IPS-18a (cell line): ENCODE measurements around the gene RETREG1.

ENCODE experiments used
- H3K27ac ChIP-seq: one replicate; pipeline ENCODE4 v1.5.1; 2013; ENCODE audit warnings: low read length
- H3K27me3 ChIP-seq: one replicate; pipeline ENCODE4 v1.6.1; 2013; ENCODE audit warnings: mild to moderate bottlenecking, low read length; ENCODE audit not compliant: control insufficient read depth, insufficient read depth
- H3K36me3 ChIP-seq: one replicate; pipeline ENCODE4 v1.6.1; 2013; ENCODE audit warnings: low read depth, low read length; ENCODE audit not compliant: control insufficient read depth
- H3K4me1 ChIP-seq: one replicate; pipeline ENCODE4 v1.6.1; 2013; ENCODE audit warnings: low read depth, low read length; ENCODE audit not compliant: control insufficient read depth
- H3K4me3 ChIP-seq: one replicate; pipeline ENCODE4 v1.5.1; 2013; ENCODE audit warnings: low read length
- H3K9ac ChIP-seq: one replicate; pipeline ENCODE4 v1.6.1; 2013; ENCODE audit warnings: mild to moderate bottlenecking, low read length, moderate library complexity
- H3K9me3 ChIP-seq: one replicate; pipeline ENCODE4 v1.6.1; 2013; ENCODE audit warnings: low read depth, low read length; ENCODE audit not compliant: control insufficient read depth

RETREG1 gene

DNA sequence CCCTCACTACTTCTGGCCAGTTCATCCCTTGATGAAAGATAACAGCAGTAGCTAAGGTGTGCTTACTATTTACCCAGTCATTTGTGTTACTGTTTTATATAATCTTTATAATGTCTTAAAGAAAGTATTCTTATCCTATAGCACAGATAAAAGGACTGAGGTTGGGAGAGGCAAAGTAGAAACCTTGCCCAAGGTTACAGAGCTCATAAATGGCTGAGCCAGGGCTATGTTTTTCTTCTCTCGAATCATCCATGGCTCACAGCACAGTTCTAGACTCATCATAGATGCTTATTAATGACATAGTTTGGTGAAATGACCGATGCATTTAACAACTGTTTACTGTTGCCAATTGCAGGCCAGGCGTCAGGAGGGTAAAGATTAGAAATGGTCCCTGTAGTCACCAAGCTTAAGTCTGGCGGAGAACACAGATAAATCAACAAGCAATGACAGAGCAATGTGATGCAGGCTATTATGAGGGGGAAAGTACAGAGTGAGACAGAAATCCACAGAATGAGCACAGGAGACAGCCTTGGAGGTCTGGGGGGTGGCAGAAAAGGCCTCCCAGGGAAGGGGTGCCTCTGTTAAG, 85.6 kb downstream of the RETREG1 start:
- Histone ChIP-seq H3K9ac (no peak overlapping the region), H3K36me3 (no peaks in the 10 kb centered on the region), H3K27ac (no peak overlapping the region), H3K4me1 (no peaks in the 10 kb centered on the region), H3K9me3 (no peaks in the 10 kb centered on the region), H3K27me3 (no peaks in the 10 kb centered on the region), H3K4me3 (no peak overlapping the region)

GRCh38 chr5:16529306-16529705, 87.5 kb downstream of the RETREG1 start:
- H3K27me3 ChIP-seq: no peaks in the 10 kb centered on the region
- H3K9me3 ChIP-seq: no peaks in the 10 kb centered on the region
- no peaks in the 10 kb centered on the region for H3K4me1 ChIP-seq
- no peak overlapping the region for H3K4me3 ChIP-seq
- no peaks in the 10 kb centered on the region for H3K36me3 ChIP-seq
- H3K27ac ChIP-seq: no peak overlapping the region
- no peak overlapping the region for H3K9ac ChIP-seq

- H3K36me3 ChIP-seq: no peaks in the 10 kb centered on the region
- H3K9ac ChIP-seq: no peak overlapping the region
- no peaks in the 10 kb centered on the region for H3K9me3 ChIP-seq
- no peak overlapping the region for H3K27ac ChIP-seq
- H3K4me3 ChIP-seq: no peak overlapping the region
- H3K27me3 ChIP-seq: no peaks in the 10 kb centered on the region
- H3K4me1 ChIP-seq: no peaks in the 10 kb centered on the region
Observed at GRCh38 chr5:16528382-16529110, 88.3 kb downstream of the RETREG1 start.

- H3K9me3 ChIP-seq: no peaks in the 10 kb centered on the region
Observed at GRCh38 chr5:16525651-16526050, 91.1 kb downstream of the RETREG1 start.

DNA sequence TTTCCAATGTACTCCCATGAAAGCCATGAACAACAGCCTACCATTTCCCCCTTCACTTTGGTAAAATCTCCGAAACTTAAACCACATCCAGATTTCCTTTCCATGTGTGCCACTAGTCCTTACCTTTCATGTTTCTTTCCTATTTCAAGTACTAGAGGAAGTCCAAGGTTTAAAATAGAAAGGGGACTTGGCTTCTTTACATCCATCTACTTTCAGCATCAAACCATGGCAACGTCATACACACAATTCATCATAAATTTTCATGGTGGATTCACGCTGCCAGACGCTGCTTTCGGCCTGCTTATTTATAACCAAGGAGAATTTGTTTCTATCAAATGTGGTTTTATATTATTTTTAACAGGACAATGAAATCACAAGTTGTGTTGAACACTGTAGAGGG, 92.5 kb downstream of the RETREG1 start:
- Histone ChIP-seq H3K4me1 (no peaks in the 10 kb centered on the region), H3K9ac (no peak overlapping the region), H3K27ac (no peak overlapping the region), H3K4me3 (no peak overlapping the region), H3K27me3 (no peaks in the 10 kb centered on the region), H3K36me3 (no peaks in the 10 kb centered on the region), H3K9me3 (no peaks in the 10 kb centered on the region)

More at GRCh38 chr5:16525651-16526050, 91.1 kb downstream of the RETREG1 start:
- no peaks in the 10 kb centered on the region for H3K36me3 ChIP-seq
- no peak overlapping the region for H3K27ac ChIP-seq
- H3K4me3 ChIP-seq: no peak overlapping the region
- H3K4me1 ChIP-seq: no peaks in the 10 kb centered on the region
- H3K9ac ChIP-seq: no peak overlapping the region
- no peaks in the 10 kb centered on the region for H3K27me3 ChIP-seq

DNA sequence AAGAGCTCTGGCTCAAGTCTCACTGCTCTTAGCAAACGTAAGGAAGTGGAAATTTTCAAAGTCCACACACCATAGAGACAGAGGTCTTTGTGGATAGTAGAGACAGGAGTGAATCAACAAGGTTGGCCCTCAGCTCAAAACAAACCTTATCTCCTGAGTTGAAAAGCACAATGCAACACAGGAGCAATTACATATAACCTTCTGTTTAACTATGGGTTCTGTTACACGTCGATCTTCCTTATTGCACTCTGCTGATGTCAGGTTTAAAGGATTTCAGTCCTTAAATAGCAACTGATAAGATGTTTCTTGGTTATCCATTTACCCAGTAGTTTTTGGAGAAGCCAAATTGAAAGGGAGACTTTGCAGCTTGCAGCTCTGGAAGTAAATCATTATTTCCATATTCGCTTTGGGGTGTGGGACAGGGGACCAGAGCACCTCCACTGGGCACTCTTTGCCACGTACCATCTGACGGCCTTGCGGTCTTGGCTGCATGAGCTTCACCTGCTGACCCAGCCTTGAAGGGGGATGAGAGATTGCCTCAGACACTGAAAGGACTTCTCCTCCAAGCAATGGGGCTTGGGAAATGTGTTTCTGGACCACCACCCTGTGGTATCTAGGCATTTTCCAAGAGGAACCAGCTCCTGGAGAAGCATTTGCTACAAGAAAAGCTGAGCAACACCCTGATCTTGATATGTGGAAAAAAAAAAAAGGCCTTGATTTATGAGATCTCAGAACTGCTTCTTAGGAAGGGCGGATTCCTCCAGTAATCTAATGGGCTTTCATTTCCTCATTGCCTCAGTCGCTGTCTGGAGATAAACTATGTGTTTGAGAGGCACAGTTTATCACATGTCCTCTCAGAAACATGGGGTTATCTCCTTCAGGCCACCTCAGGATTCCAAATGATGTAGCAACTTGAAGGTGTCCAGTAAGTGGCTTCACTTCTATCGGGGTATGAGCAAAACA, 95.0 kb downstream of the RETREG1 start:
- no peak overlapping the region for H3K27ac ChIP-seq

GRCh38 chr5:16520841-16521240, 96.0 kb downstream of the RETREG1 start:
- Histone ChIP-seq H3K36me3 (no peaks in the 10 kb centered on the region), H3K9ac (no peak overlapping the region), H3K27ac (no peak overlapping the region), H3K27me3 (no peaks in the 10 kb centered on the region), H3K9me3 (no peaks in the 10 kb centered on the region), H3K4me3 (no peak overlapping the region), H3K4me1 (no peaks in the 10 kb centered on the region)

More for the DNA sequence above, 95.0 kb downstream of the RETREG1 start:
- H3K36me3 ChIP-seq: no peaks in the 10 kb centered on the region
- no peaks in the 10 kb centered on the region for H3K27me3 ChIP-seq
- no peak overlapping the region for H3K9ac ChIP-seq
- no peaks in the 10 kb centered on the region for H3K9me3 ChIP-seq
- H3K4me3 ChIP-seq: no peak overlapping the region
- no peaks in the 10 kb centered on the region for H3K4me1 ChIP-seq

DNA sequence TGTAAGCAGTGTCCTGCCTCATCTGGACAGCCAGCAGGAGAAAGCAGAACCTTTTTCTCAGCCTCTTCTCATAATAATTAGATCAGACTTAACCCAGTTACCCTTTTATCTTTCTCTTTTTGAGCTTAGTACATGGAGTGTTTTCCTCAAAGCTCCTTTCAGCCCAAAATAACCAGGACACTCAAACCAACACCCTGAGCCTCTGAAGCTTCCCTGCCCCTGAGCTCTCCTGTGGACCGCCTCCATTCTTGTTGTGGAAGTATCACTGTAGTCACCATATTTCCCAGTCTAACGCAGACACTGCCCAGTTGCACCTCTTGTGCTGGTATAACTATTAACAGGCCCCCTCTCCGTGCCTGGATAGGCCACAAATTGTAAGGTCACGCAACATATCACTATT, 97.4 kb downstream of the RETREG1 start:
- Histone ChIP-seq H3K27ac (no peak overlapping the region), H3K4me3 (no peak overlapping the region), H3K9ac (no peak overlapping the region), H3K4me1 (no peaks in the 10 kb centered on the region), H3K9me3 (no peaks in the 10 kb centered on the region), H3K27me3 (no peaks in the 10 kb centered on the region), H3K36me3 (no peaks in the 10 kb centered on the region)

DNA sequence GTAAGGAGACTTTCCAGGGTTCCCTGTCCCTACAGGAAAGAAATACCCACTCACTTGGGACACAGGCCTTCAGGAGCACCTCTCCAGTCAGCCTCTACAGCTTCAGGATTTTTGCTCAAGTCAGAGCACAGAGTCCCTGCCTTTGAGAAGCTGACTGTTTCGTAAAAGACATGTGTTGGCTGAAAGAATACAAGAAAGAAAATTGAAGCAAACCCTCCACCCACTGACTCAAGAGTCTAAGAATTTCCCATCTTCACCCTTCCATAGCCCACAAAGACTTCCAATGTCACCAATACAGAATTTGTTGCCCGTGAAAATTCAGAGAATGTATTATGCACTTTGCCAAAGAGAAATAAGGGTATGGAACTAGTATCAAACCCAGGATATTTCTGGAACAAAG, 98.2 kb downstream of the RETREG1 start:
- H3K4me3 ChIP-seq: no peak overlapping the region
- H3K9me3 ChIP-seq: no peaks in the 10 kb centered on the region
- no peaks in the 10 kb centered on the region for H3K27me3 ChIP-seq
- H3K4me1 ChIP-seq: no peaks in the 10 kb centered on the region
- H3K27ac ChIP-seq: no peak overlapping the region
- no peaks in the 10 kb centered on the region for H3K36me3 ChIP-seq
- no peak overlapping the region for H3K9ac ChIP-seq

GRCh38 chr5:16515532-16515931, 101.3 kb downstream of the RETREG1 start:
- Histone ChIP-seq H3K36me3 (no peaks in the 10 kb centered on the region), H3K27ac (no peak overlapping the region), H3K9me3 (no peaks in the 10 kb centered on the region), H3K27me3 (no peaks in the 10 kb centered on the region), H3K4me1 (no peaks in the 10 kb centered on the region), H3K9ac (no peak overlapping the region), H3K4me3 (no peak overlapping the region)

- Histone ChIP-seq H3K9ac (no peak overlapping the region), H3K27ac (no peak overlapping the region), H3K9me3 (no peaks in the 10 kb centered on the region), H3K36me3 (no peaks in the 10 kb centered on the region), H3K27me3 (no peaks in the 10 kb centered on the region), H3K4me1 (peaks cover 12% of the 10 kb centered on the region), H3K4me3 (no peak overlapping the region)
Observed at GRCh38 chr5:16510098-16510497, 106.7 kb downstream of the RETREG1 start.
